Panc1 (cell line): ENCODE data around the gene SSH2. TPM values are rescaled to one million over a fixed set of nuclear protein-coding genes. Genes with fewer than 3 reads are reported as not detected.

Experiments used
- ATAC-seq: fragments of 200-7000 bp; cut with Tn5 transposase; 2 replicates; pipeline ENCODE4 v1.9.1; 2020; ENCODE audit warnings: mild to moderate bottlenecking, moderate library complexity
- BruUV-seq: library from RNA; stranded (reverse); fragments of 400-500 nt; replicated peaks from 2 replicates; lab custom pipeline; 2021; lab: Mats Ljungman, UMichigan
- CTCF ChIA-PET: fragments of 300-600 bp; sonication (Branson Sonifier 250); formaldehyde crosslinking; loops from one replicate; lab custom pipeline; 2022; ENCODE audit warnings: antibody characterized with exemption; lab: Charles Lee
- POLR2A ChIA-PET: fragments of 300-600 bp; sonication (Branson Sonifier 250); formaldehyde crosslinking; loops from one replicate; lab custom pipeline; 2022; ENCODE audit warnings: antibody characterized with exemption; lab: Charles Lee
- DNase-seq: peaks from one replicate; pipeline ENCODE4 v3.0.0-alpha.2; 2010; ENCODE audit warnings: low read depth, low spot score
- H3K27ac ChIP-seq: 2 replicates; pipeline ENCODE4 v1.5.1; 2011; ENCODE audit warnings: mild to moderate bottlenecking, low read length, inconsistent platforms
- H3K27me3 ChIP-seq: fragments of 200-500 bp; sonication (Bioruptor generic); 2 replicates; pipeline ENCODE4 v1.6.0; 2014; ENCODE audit warnings: low read length, inconsistent platforms; ENCODE audit not compliant: control insufficient read depth, insufficient read depth
- H3K36me3 ChIP-seq: fragments of 200-500 bp; sonication (Bioruptor generic); 2 replicates; pipeline ENCODE4 v1.5.1; 2014; ENCODE audit warnings: inconsistent platforms, mild to moderate bottlenecking, low read length, moderate library complexity; ENCODE audit not compliant: control insufficient read depth, insufficient read depth
- H3K4me1 ChIP-seq: 2 replicates; pipeline ENCODE4 v1.5.1; 2011; ENCODE audit warnings: inconsistent platforms, mild to moderate bottlenecking, low read length, moderate library complexity; ENCODE audit not compliant: control insufficient read depth, insufficient read depth
- H3K4me3 ChIP-seq, 2 experiments: 2 replicates each; pipeline ENCODE4 v1.5.1; 2011 to 2012; ENCODE audit warnings: low read depth in 2 of 2, low read length in 2 of 2, mild to moderate bottlenecking in 2 of 2, inconsistent platforms in 1 of 2, moderate library complexity in 1 of 2
- H3K9me3 ChIP-seq: fragments of 200-500 bp; sonication (Bioruptor generic); 2 replicates; pipeline ENCODE4 v1.5.1; 2014; ENCODE audit warnings: low read depth, mild to moderate bottlenecking, inconsistent platforms, low read length, moderate library complexity; ENCODE audit not compliant: control insufficient read depth, insufficient read depth
- POLR2AphosphoS5 ChIP-seq: IDR thresholded peaks from 2 replicates; pipeline ENCODE4 v1.6.1; 2012; ENCODE audit warnings: mild to moderate bottlenecking, low read depth, low read length, moderate library complexity
- SIN3A ChIP-seq: IDR thresholded peaks from 2 replicates; pipeline ENCODE4 v1.6.1; 2012; ENCODE audit warnings: low read depth, mild to moderate bottlenecking, low read length, moderate library complexity, borderline replicate concordance; ENCODE audit not compliant: insufficient read depth
- TCF7L2 ChIP-seq: IDR thresholded peaks from 2 replicates; pipeline ENCODE4 v1.6.1; 2011; ENCODE audit warnings: mild to moderate bottlenecking, low read depth, low read length, inconsistent platforms
- in situ Hi-C: cut with HindIII; loops from 2 replicates; pipeline ENCODE4 v1.10.0; 2016; ENCODE audit warnings: low sequenced_read_pairs, low pct_unique_long_range_greater_than_20kb
- intact Hi-C: fragments of 100-400 bp; cut with micrococcal nuclease; formaldehyde crosslinking; loops from one replicate; pipeline ENCODE4 v1.10.0; 2022; ENCODE audit not compliant: unreplicated experiment
- total RNA-seq: library from RNA; stranded (reverse); gene quantifications from one replicate; pipeline ENCODE4 v1.2.1, GENCODE V29; 2021; ENCODE audit not compliant: unreplicated experiment
- TF ChIP-seq, protein P1 (sequence below): fragments of 450-650 bp; IDR thresholded peaks from 2 replicates; pipeline ENCODE4 v1.5.1; 2017; ENCODE audit warnings: mild to moderate bottlenecking
- TF ChIP-seq, protein P2 (sequence below), 2 experiments: IDR thresholded peaks; 2 replicates each; pipeline ENCODE4 v1.6.1; 2011 to 2012; ENCODE audit warnings: low read depth in 2 of 2, control low read depth in 1 of 2, low read length in 1 of 2, mild to moderate bottlenecking in 1 of 2, moderate library complexity in 1 of 2; ENCODE audit not compliant: insufficient read depth in 1 of 2

SSH2 gene
- total RNA-seq, 1 experiment from 2014 or later, result 30.6 TPM

DNA sequence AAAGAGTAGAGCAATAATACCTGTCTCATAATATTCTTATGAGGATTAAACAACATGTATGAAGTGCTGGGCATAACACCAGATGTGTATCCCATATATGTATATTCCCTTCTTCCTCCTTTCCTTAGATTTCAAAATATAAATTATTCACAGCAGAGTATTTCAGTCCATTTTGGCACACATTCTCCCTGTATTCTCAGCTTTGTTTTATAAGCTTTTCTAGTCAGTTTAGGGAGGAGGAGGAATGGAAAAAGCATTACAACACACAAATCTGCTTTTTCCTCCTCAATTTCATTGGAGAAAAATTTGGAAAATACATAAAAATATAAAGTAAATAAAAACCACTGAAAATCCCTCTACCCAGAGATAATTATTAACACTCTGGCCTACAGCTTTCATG, 260.8 kb downstream of the SSH2 start:
- in situ Hi-C loops, result no loop called here

DNA sequence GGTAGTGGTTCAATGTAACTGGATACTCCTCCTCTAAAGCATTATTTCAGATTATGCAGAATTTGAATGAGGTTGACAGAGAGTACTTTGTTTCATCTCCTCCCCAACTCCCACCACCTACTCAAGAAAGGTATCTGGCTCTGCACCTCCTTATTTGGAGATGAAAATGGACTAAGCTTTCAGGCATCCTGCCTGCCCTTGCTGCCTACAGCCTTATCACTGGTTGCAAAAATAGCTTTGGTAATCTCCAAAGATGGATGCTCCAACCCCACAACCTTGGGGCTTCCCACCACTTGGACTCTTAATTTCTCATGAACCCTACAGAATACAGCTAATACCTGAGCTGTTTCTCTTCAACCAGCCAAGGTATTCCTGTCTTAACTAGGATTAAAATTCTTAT, 262.1 kb downstream of the SSH2 start:
- Histone ChIP-seq H3K27ac (no peak overlapping the region), H3K4me1 (peaks cover 4% of the 10 kb centered on the region; the same call in 1 of the 2 replicates), H3K4me3 (no peak overlapping the region), H3K9me3 (no peaks in the 10 kb centered on the region), H3K36me3 (no peaks in the 10 kb centered on the region), H3K27me3 (no peaks in the 10 kb centered on the region)
- in situ Hi-C loops, result no loop called here
- DNase-seq (no peak), ATAC-seq (no peak)
- TF ChIP-seq, protein P1, sequence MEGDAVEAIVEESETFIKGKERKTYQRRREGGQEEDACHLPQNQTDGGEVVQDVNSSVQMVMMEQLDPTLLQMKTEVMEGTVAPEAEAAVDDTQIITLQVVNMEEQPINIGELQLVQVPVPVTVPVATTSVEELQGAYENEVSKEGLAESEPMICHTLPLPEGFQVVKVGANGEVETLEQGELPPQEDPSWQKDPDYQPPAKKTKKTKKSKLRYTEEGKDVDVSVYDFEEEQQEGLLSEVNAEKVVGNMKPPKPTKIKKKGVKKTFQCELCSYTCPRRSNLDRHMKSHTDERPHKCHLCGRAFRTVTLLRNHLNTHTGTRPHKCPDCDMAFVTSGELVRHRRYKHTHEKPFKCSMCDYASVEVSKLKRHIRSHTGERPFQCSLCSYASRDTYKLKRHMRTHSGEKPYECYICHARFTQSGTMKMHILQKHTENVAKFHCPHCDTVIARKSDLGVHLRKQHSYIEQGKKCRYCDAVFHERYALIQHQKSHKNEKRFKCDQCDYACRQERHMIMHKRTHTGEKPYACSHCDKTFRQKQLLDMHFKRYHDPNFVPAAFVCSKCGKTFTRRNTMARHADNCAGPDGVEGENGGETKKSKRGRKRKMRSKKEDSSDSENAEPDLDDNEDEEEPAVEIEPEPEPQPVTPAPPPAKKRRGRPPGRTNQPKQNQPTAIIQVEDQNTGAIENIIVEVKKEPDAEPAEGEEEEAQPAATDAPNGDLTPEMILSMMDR, result no peak
- TF ChIP-seq, protein P2, sequence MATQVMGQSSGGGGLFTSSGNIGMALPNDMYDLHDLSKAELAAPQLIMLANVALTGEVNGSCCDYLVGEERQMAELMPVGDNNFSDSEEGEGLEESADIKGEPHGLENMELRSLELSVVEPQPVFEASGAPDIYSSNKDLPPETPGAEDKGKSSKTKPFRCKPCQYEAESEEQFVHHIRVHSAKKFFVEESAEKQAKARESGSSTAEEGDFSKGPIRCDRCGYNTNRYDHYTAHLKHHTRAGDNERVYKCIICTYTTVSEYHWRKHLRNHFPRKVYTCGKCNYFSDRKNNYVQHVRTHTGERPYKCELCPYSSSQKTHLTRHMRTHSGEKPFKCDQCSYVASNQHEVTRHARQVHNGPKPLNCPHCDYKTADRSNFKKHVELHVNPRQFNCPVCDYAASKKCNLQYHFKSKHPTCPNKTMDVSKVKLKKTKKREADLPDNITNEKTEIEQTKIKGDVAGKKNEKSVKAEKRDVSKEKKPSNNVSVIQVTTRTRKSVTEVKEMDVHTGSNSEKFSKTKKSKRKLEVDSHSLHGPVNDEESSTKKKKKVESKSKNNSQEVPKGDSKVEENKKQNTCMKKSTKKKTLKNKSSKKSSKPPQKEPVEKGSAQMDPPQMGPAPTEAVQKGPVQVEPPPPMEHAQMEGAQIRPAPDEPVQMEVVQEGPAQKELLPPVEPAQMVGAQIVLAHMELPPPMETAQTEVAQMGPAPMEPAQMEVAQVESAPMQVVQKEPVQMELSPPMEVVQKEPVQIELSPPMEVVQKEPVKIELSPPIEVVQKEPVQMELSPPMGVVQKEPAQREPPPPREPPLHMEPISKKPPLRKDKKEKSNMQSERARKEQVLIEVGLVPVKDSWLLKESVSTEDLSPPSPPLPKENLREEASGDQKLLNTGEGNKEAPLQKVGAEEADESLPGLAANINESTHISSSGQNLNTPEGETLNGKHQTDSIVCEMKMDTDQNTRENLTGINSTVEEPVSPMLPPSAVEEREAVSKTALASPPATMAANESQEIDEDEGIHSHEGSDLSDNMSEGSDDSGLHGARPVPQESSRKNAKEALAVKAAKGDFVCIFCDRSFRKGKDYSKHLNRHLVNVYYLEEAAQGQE (IDR thresholded peaks at IDR 0.05; ENCODE audit: insufficient read depth in 1 of 2, low read depth in 2 of 2, low read length in 1 of 2), result no peak
- TF ChIP-seq TCF7L2 (no peak), POLR2AphosphoS5 (no peak), SIN3A (no peak)
- BruUV-seq, result no TSS peak
- intact Hi-C loops, result loop anchor here (10.0 kb wide), 1 partner anchor 47 kb away; no protein-coding TSS in a partner anchor
- ChIA-PET POLR2A (no interaction called here), CTCF (interaction anchor here (0.6 kb wide), 1 partner anchor 112 kb away, joined by 3 read pairs; no protein-coding TSS in a partner anchor)

More for the DNA sequence above, 260.8 kb downstream of the SSH2 start:
- TF ChIP-seq SIN3A (no peak), POLR2AphosphoS5 (no peak), TCF7L2 (no peak)
- TF ChIP-seq, protein P2 (IDR thresholded peaks at IDR 0.05; ENCODE audit: insufficient read depth in 1 of 2, low read depth in 2 of 2, low read length in 1 of 2), result no peak
- TF ChIP-seq, protein P1, result no peak
- Histone ChIP-seq H3K27ac (no peak overlapping the region), H3K36me3 (no peaks in the 10 kb centered on the region), H3K27me3 (no peaks in the 10 kb centered on the region), H3K4me1 (peaks cover 4% of the 10 kb centered on the region; the same call in 1 of the 2 replicates), H3K9me3 (no peaks in the 10 kb centered on the region), H3K4me3 (no peak overlapping the region)
- no peak for ATAC-seq
- no peak for DNase-seq
- POLR2A ChIA-PET, result no interaction called here
- CTCF ChIA-PET, result no interaction called here
- intact Hi-C loops, result loop anchor here (10.0 kb wide), 1 partner anchor 46 kb away; no protein-coding TSS in a partner anchor
- no TSS peak for BruUV-seq
